ENCODE measurements around the gene CNNM1. TPM values are rescaled to one million over a fixed set of nuclear protein-coding genes. Genes with fewer than 3 reads are reported as not detected.

CNNM1 gene
- total RNA-seq, 1 experiment from 2014 or later: not detected

DNA sequence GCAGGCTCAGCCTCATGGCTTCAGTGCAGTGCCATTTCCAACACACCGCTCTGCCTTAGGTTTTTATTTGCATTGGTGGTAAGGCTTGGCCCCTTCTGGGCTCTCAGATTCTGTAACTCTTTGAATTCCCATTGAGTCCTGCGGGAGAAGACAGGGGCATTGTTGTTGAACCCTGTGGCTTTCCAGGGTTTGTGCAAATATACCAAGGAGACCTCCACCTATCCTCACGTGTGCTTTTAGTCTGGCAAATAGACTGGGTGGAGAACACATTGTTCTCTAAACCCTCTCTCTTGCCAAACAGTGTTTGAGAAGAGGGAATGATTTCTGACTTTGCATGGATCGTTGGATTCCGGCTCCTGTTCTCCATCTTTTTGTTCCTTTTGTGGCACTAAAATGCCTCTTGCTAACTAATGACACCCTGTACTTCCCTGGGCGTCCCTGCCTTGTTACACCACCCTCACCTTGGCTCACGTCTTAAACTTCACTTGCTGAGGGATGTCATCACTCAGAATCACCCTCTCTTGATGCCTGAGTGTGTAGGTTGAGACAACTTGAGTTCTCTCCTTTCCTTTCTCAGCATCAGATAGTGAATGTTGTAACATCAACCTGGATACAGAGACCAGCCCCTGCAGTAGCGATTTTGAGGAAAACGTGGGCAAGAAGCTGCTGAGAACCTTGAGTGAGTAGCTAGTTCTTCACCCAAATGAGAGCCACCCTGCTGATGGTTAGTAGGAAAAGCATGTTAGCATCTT lies 60.7 kb downstream of the CNNM1 start:
- Histone ChIP-seq H3K9ac (ENCODE audit: low read length) (no peak overlapping the region), H3K4me3 (replicated peaks in 1 of 2; ENCODE audit: low read depth in 1 of 2, low read length in 2 of 2) (no peak overlapping the region), H3K4me2 (ENCODE audit: low read length) (no peak overlapping the region), H3K27me3 (ENCODE audit: insufficient read depth, low read length) (peaks cover 23% of the 10 kb centered on the region), H3K79me2 (ENCODE audit: insufficient read depth, low read length) (no peaks in the 10 kb centered on the region), H4K20me1 (ENCODE audit: insufficient read depth) (no peaks in the 10 kb centered on the region), H2AFZ (ENCODE audit: low read depth, low read length, poor library complexity, severe bottlenecking) (no peak overlapping the region), H3K9me2 (ENCODE audit: insufficient read depth) (no peaks in the 10 kb centered on the region), H3K4me1 (ENCODE audit: control insufficient read depth in 1 of 2, insufficient read depth in 2 of 2, low read length in 2 of 2) (peaks cover 2 to 13% of the 10 kb centered on the region in 2 experiments; a peak in 3 of 4 replicates), H3K9me3 (ENCODE audit: control insufficient read depth in 1 of 2, insufficient read depth in 1 of 2, low read depth in 1 of 2, low read length in 2 of 2) (no peaks in the 10 kb centered on the region), H3K36me3 (ENCODE audit: control insufficient read depth in 1 of 2, insufficient read depth in 2 of 2, low read length in 2 of 2) (no peaks in the 10 kb centered on the region), H3K27ac (ENCODE audit: low read depth, low read length) (no peak overlapping the region)
- ATAC-seq: no peak
- ChIA-PET RAD21 (ENCODE audit: low non-redundant PET in 1 of 2, low total read pairs in 2 of 2, uncharacterized antibody in 2 of 2, unreplicated experiment in 2 of 2) (no interaction called here), CTCF (interaction anchor here (0.7 kb wide), 1 partner anchor 966 kb away, joined by 3 read pairs; no protein-coding TSS in a partner anchor), POLR2A (no interaction called here)
- TF ChIP-seq SIN3A (IDR thresholded peaks at IDR 0.05; ENCODE audit: low read depth): no peak
- BruUV-seq (replicated peaks): no TSS peak
- intact Hi-C loops (cut with micrococcal nuclease): loop anchor here (5.0 kb wide), 2 partner anchors 207 to 322 kb away; no protein-coding TSS in a partner anchor
- no peak for DNase-seq (ENCODE audit: low read depth, low spot score)

DNA sequence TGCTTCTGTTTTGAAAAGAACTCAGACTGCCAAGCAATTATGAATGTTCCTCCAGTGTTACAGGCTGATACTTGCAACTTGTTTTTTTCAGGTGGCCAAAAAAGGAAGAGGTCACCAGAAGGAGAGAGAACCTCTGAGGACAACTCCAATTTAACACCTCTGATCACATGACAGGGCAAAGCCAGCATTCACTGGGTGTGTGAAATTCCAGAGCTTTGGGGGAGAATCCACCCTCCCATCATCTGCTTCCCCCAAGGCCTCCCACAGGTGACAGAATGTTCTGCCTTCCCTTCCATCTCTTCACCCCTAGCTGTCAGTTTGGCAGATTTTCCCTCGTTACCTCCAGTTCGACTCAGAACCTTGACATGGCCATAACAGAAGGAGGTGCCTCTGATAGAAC lies 62.2 kb downstream of the CNNM1 start:
- TF ChIP-seq SP1 (IDR thresholded peaks at IDR 0.05; ENCODE audit: low read depth) (no peak), SRF (IDR thresholded peaks at IDR 0.05; ENCODE audit: low read depth) (no peak), TCF7L2 (IDR thresholded peaks at IDR 0.05; ENCODE audit: borderline replicate concordance, extremely low read depth, insufficient read depth, insufficient read length) (no peak), CEBPB (IDR thresholded peaks at IDR 0.05; ENCODE audit: low read depth) (no peak), FOSL1 (IDR thresholded peaks at IDR 0.05; ENCODE audit: low read depth) (no peak), EZH2 (IDR thresholded peaks at IDR 0.05) (no peak), POLR2A (IDR thresholded peaks at IDR 0.05; ENCODE audit: borderline replicate concordance, extremely low read depth, insufficient read depth, insufficient read length) (no peak), ZFX (IDR thresholded peaks at IDR 0.05) (no peak), CBX3 (IDR thresholded peaks at IDR 0.05; ENCODE audit: low read depth) (no peak), EZH2phosphoT487 (IDR thresholded peaks at IDR 0.05; ENCODE audit: borderline replicate concordance) (no peak), ELF1 (IDR thresholded peaks at IDR 0.05; ENCODE audit: borderline replicate concordance, low read depth) (no peak), YY1 (IDR thresholded peaks at IDR 0.05; ENCODE audit: extremely low read depth, insufficient replicate concordance, low read depth, low read length) (no peak)
- TF ChIP-seq, protein P1, sequence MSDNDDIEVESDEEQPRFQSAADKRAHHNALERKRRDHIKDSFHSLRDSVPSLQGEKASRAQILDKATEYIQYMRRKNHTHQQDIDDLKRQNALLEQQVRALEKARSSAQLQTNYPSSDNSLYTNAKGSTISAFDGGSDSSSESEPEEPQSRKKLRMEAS (IDR thresholded peaks at IDR 0.05): no peak
- ChIA-PET CTCF (interaction anchor here (1.3 to 2.1 kb wide), 3 partner anchors 42 to 291 kb away, joined by 3 to 9 read pairs (median 5); no protein-coding TSS in a partner anchor), POLR2A (no interaction called here), RAD21 (ENCODE audit: low non-redundant PET in 1 of 2, low total read pairs in 2 of 2, uncharacterized antibody in 2 of 2, unreplicated experiment in 2 of 2) (no interaction called here)
- intact Hi-C loops (cut with micrococcal nuclease): loop anchor here (5.0 kb wide), 2 partner anchors 206 to 321 kb away; no protein-coding TSS in a partner anchor
- H2AFZ ChIP-seq (ENCODE audit: low read depth, low read length, poor library complexity, severe bottlenecking): no peak overlapping the region
- no peak overlapping the region for H3K27ac ChIP-seq (ENCODE audit: low read depth, low read length)
- H3K27me3 ChIP-seq (ENCODE audit: insufficient read depth, low read length): peaks cover 14% of the 10 kb centered on the region
- BruUV-seq (replicated peaks): no TSS peak
- H3K36me3 ChIP-seq (ENCODE audit: control insufficient read depth in 1 of 2, insufficient read depth in 2 of 2, low read length in 2 of 2): peaks cover 0 to under 1% of the 10 kb centered on the region in 2 experiments; a peak in 2 of 4 replicates
- H3K79me2 ChIP-seq (ENCODE audit: insufficient read depth, low read length): no peaks in the 10 kb centered on the region
- H3K9ac ChIP-seq (ENCODE audit: low read length): no peak overlapping the region
- DNase-seq (ENCODE audit: low read depth, low spot score) (no peak), ATAC-seq (no peak)
- H3K4me2 ChIP-seq (ENCODE audit: low read length): no peak overlapping the region
- H3K4me3 ChIP-seq (replicated peaks in 1 of 2; ENCODE audit: low read depth in 1 of 2, low read length in 2 of 2): no peak overlapping the region
- no peaks in the 10 kb centered on the region for H3K9me3 ChIP-seq (ENCODE audit: control insufficient read depth in 1 of 2, insufficient read depth in 1 of 2, low read depth in 1 of 2, low read length in 2 of 2)
- no peaks in the 10 kb centered on the region for H4K20me1 ChIP-seq (ENCODE audit: insufficient read depth)
- H3K9me2 ChIP-seq (ENCODE audit: insufficient read depth): no peaks in the 10 kb centered on the region
- peaks cover 12 to 28% of the 10 kb centered on the region in 2 experiments; a peak in 3 of 4 replicates for H3K4me1 ChIP-seq (ENCODE audit: control insufficient read depth in 1 of 2, insufficient read depth in 2 of 2, low read length in 2 of 2)
